Vagina (tissue), 2 donors: Measurements from ENCODE around the gene MIS18A.

ENCODE experiments used
- CTCF ChIP-seq, 3 experiments: fragments of 450-650 bp in 2 of 3; fragments of 200-600 bp in 1 of 3; sonication (generic) in 1 of 3; IDR thresholded peaks; one replicate each; pipeline ENCODE4 v1.5.1; 2017 to 2019; ENCODE audit warnings: antibody characterized with exemption in 3 of 3, mild to moderate bottlenecking in 2 of 3, moderate library complexity in 2 of 3
- POLR2A ChIP-seq, 2 donors: fragments of 450-650 bp; IDR thresholded peaks; one replicate each; pipeline ENCODE4 v1.6.1; 2017; ENCODE audit warnings: antibody characterized with exemption in 2 of 2, mild to moderate bottlenecking in 2 of 2, moderate library complexity in 2 of 2
- POLR2AphosphoS5 ChIP-seq, 2 donors: sonication (generic); formaldehyde crosslinking; IDR thresholded peaks; one replicate each; pipeline ENCODE4 v1.9.0; 2017; ENCODE audit warnings: antibody characterized with exemption in 2 of 2, mild to moderate bottlenecking in 2 of 2, low read depth in 1 of 2; ENCODE audit not compliant: insufficient read depth in 1 of 2

- no peak for TF ChIP-seq CTCF (IDR thresholded peaks at IDR 0.05)
- TF ChIP-seq POLR2A (IDR thresholded peaks at IDR 0.05), result no peak
- TF ChIP-seq POLR2AphosphoS5 (IDR thresholded peaks at IDR 0.05; ENCODE audit: insufficient read depth in 1 of 2, low read depth in 1 of 2), result no peak
Measured at GRCh38 chr21:32317726-32318125, 38.9 kb upstream of the MIS18A start.
